Cardiac muscle cell (in vitro differentiated cells and primary cell): ENCODE measurements around the gene MARCO. TPM values are rescaled to one million over a fixed set of nuclear protein-coding genes. Genes with fewer than 3 reads are reported as not detected.

Experiments
- DNase-seq, 2 donors: peaks; one replicate each; pipeline versions ENCODE4 v3.0.0 to v3.0.0-alpha.2; 2010 to 2017; ENCODE audit warnings: low read depth in 1 of 2, low spot score in 1 of 2
- H3K27ac ChIP-seq: fragments of 200-600 bp; sonication (generic); 2 replicates; pipeline ENCODE4 v1.5.1; 2016
- H3K27me3 ChIP-seq: fragments of 200-600 bp; sonication (generic); 2 replicates; pipeline ENCODE4 v1.6.0; 2016; ENCODE audit warnings: control low read depth
- H3K36me3 ChIP-seq: fragments of 200-600 bp; sonication (generic); 2 replicates; pipeline ENCODE4 v1.5.1; 2016; ENCODE audit warnings: control low read depth
- H3K4me1 ChIP-seq: fragments of 200-600 bp; sonication (generic); 2 replicates; pipeline ENCODE4 v1.8.1; 2017; ENCODE audit warnings: low read depth, mild to moderate bottlenecking, mixed run types
- H3K4me3 ChIP-seq: fragments of 200-600 bp; sonication (generic); 2 replicates; pipeline ENCODE4 v1.5.1; 2016; ENCODE audit warnings: mild to moderate bottlenecking
- H3K9me3 ChIP-seq: fragments of 200-600 bp; sonication (generic); 2 replicates; pipeline ENCODE4 v1.5.1; 2017; ENCODE audit warnings: low read depth, mild to moderate bottlenecking, control low read depth
- CTCF ChIP-seq: IDR thresholded peaks from 2 replicates; pipeline ENCODE4 v1.5.1; 2012; ENCODE audit warnings: low read depth, mild to moderate bottlenecking, low read length
- polyA plus RNA-seq: library from polyadenylated mRNA; unstranded; fragments of >200 nt; fragmentation: Nextera tagmentation; extraction: Ambion mirVana; gene quantifications from 2 replicates; pipeline ENCODE4 v1.2.1, GENCODE V29; 2016
- total RNA-seq: library from RNA; depleted of rRNA; stranded (reverse); fragments of >200 nt; gene quantifications from 2 replicates; pipeline ENCODE4 v1.2.3, GENCODE V29; 2016

MARCO gene
- total and polyA plus RNA-seq, 2 experiments from 2014 or later: not detected

GRCh38 chr2:119015845-119016244, 73.9 kb downstream of the MARCO start:
- H3K4me3 ChIP-seq: no peak overlapping the region
- TF ChIP-seq CTCF: no peak
- no peaks in the 10 kb centered on the region for H3K36me3 ChIP-seq
- peaks cover 16% of the 10 kb centered on the region for H3K27me3 ChIP-seq
- no peak for DNase-seq
- no peak overlapping the region for H3K27ac ChIP-seq
- H3K4me1 ChIP-seq: no peaks in the 10 kb centered on the region
- no peaks in the 10 kb centered on the region for H3K9me3 ChIP-seq

- DNase-seq: no peak
- no peak for TF ChIP-seq CTCF
Observed at GRCh38 chr2:119019521-119019920, 77.5 kb downstream of the MARCO start.

DNA sequence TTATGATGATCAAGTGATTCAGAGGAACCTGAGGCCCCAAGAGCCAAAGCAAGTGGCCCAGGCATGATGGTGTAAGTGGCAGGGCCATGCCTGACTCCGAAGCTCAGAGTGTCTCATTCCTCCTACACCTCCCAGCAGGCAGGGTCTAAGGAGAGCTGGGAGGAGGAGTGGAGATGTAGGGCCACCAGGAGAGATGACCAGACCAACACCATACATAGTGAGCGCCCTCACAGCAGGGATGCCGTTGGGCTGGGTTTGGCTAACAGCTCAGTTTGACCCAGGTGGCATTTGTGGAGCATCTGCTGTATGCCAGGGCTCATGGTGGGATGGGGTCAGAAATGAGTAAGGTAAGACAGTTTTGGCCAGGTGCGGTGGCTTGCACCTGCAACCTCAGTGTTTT, 80.7 kb downstream of the MARCO start:
- no peak overlapping the region for H3K27ac ChIP-seq
- TF ChIP-seq CTCF: no peak
- no peaks in the 10 kb centered on the region for H3K27me3 ChIP-seq
- no peak overlapping the region for H3K4me3 ChIP-seq
- DNase-seq: no peak
- no peaks in the 10 kb centered on the region for H3K4me1 ChIP-seq
- no peaks in the 10 kb centered on the region for H3K36me3 ChIP-seq
- H3K9me3 ChIP-seq: no peaks in the 10 kb centered on the region

More at GRCh38 chr2:119019521-119019920, 77.5 kb downstream of the MARCO start:
- no peak overlapping the region for H3K27ac ChIP-seq
- no peaks in the 10 kb centered on the region for H3K9me3 ChIP-seq
- H3K4me3 ChIP-seq: no peak overlapping the region
- no peaks in the 10 kb centered on the region for H3K27me3 ChIP-seq
- H3K4me1 ChIP-seq: no peaks in the 10 kb centered on the region
- H3K36me3 ChIP-seq: no peaks in the 10 kb centered on the region

- Histone ChIP-seq H3K27me3 (no peaks in the 10 kb centered on the region), H3K9me3 (no peaks in the 10 kb centered on the region), H3K4me1 (no peaks in the 10 kb centered on the region), H3K4me3 (no peak overlapping the region), H3K27ac (no peak overlapping the region), H3K36me3 (no peaks in the 10 kb centered on the region)
- DNase-seq: no peak
- TF ChIP-seq CTCF: no peak
Observed at GRCh38 chr2:119023534-119023933, 81.5 kb downstream of the MARCO start.

GRCh38 chr2:119024152-119024551, 82.2 kb downstream of the MARCO start:
- H3K27me3 ChIP-seq: no peaks in the 10 kb centered on the region
- no peaks in the 10 kb centered on the region for H3K4me1 ChIP-seq
- DNase-seq: no peak
- H3K9me3 ChIP-seq: no peaks in the 10 kb centered on the region
- no peaks in the 10 kb centered on the region for H3K36me3 ChIP-seq
- TF ChIP-seq CTCF: no peak
- H3K4me3 ChIP-seq: no peak overlapping the region
- H3K27ac ChIP-seq: no peak overlapping the region

- no peaks in the 10 kb centered on the region for H3K36me3 ChIP-seq
- TF ChIP-seq CTCF: no peak
- H3K4me3 ChIP-seq: no peak overlapping the region
- no peak for DNase-seq
- H3K27ac ChIP-seq: no peak overlapping the region
- H3K9me3 ChIP-seq: no peaks in the 10 kb centered on the region
- H3K27me3 ChIP-seq: no peaks in the 10 kb centered on the region
- H3K4me1 ChIP-seq: no peaks in the 10 kb centered on the region
Observed at GRCh38 chr2:119024568-119024967, 82.6 kb downstream of the MARCO start.
